Esophagus squamous epithelium (tissue), 4 donors: Measurements from ENCODE around the gene B4GALT5.
"Not testable (repeated sequence)": the region's sequence is repeated elsewhere in the genome, so short reads cannot be mapped to it uniquely, and the experiment has no call there.

Source experiments
- CTCF ChIP-seq, 6 experiments: fragments of 450-650 bp in 4 of 6; fragments of 200-600 bp in 2 of 6; sonication (generic) in 2 of 6; IDR thresholded peaks; one replicate each; pipeline ENCODE4 v1.5.1; 2016 to 2019; ENCODE audit warnings: antibody characterized with exemption in 6 of 6, mild to moderate bottlenecking in 4 of 6, moderate library complexity in 4 of 6
- POLR2A ChIP-seq, 4 donors: fragments of 450-650 bp; IDR thresholded peaks; one replicate each; pipeline ENCODE4 v1.6.1; 2017; ENCODE audit warnings: antibody characterized with exemption in 4 of 4, mild to moderate bottlenecking in 4 of 4, moderate library complexity in 3 of 4

DNA sequence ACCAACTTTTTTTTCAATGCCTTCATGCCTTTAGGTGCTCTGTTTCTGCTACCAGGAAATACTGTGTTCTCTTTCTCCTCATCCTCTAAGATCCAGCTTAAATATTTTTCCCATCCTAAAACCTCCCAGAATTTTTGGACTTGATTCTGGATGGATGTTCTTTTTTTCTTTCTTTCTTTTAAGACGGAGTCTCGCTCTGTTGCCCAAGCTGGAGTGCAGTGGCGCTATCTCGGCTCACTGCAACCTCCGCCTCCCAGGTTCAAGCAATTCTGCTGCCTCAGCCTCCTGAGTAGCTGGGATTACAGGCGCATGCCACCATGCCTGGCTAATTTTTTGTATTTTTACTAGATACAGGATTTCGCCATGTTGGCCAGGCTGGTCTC is 11.5 kb upstream of the B4GALT5 start:
- TF ChIP-seq POLR2A, CTCF (IDR thresholded peaks at IDR 0.05): not testable (repeated sequence)
